ENCODE measurements around the gene EDC3. TPM values are rescaled to one million over a fixed set of nuclear protein-coding genes. Genes with fewer than 3 reads are reported as not detected.

Gene EDC3
- polyA plus RNA-seq, 1 of the 3 experiments (the other 2 are of a cell fraction) = 34.9 TPM

DNA sequence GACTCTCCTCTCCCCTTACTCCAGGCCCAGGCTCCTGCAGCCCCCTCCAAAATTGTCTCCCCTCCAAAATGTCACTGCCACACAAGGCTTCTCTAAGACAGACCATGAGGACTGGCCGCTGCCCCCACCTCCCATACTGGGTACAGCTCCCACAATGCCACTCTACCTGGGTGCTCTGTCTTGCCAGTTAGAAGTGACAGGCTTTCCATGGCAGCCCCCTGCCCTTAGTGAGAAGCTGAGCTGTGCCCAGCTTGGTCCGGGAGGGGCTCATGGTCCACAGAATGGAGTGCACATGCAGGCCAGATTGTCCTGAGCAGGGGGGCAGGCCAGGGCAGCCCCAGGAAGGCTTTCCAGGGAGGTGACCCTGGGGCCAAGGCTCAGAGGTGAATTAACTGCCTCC is 83.1 kb downstream of the EDC3 start:
- POLR2A ChIA-PET = interaction anchor here (0.6 to 3.7 kb wide), 4 partner anchors 13 to 233 kb away, joined by 3 to 23 read pairs (median 4); no protein-coding TSS in a partner anchor
- peaks cover 17% of the 10 kb centered on the region for H4K20me1 ChIP-seq (ENCODE audit: insufficient read depth)
- WGBS (ENCODE audit: low lambda C conversion rate) = 58% methylated on average over 2 of the region's 2 CpGs

More for the DNA sequence above, 83.1 kb downstream of the EDC3 start:
- no peak overlapping the region for H3K9ac ChIP-seq
- TF ChIP-seq, protein P1, sequence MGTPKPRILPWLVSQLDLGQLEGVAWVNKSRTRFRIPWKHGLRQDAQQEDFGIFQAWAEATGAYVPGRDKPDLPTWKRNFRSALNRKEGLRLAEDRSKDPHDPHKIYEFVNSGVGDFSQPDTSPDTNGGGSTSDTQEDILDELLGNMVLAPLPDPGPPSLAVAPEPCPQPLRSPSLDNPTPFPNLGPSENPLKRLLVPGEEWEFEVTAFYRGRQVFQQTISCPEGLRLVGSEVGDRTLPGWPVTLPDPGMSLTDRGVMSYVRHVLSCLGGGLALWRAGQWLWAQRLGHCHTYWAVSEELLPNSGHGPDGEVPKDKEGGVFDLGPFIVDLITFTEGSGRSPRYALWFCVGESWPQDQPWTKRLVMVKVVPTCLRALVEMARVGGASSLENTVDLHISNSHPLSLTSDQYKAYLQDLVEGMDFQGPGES (IDR thresholded peaks at IDR 0.05; ENCODE audit: low read depth, low read length) = no peak
- TF ChIP-seq MAX (IDR thresholded peaks at IDR 0.05; ENCODE audit: low read depth) = no peak
- TF ChIP-seq, protein P2, sequence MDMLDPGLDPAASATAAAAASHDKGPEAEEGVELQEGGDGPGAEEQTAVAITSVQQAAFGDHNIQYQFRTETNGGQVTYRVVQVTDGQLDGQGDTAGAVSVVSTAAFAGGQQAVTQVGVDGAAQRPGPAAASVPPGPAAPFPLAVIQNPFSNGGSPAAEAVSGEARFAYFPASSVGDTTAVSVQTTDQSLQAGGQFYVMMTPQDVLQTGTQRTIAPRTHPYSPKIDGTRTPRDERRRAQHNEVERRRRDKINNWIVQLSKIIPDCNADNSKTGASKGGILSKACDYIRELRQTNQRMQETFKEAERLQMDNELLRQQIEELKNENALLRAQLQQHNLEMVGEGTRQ (IDR thresholded peaks at IDR 0.05; ENCODE audit: borderline replicate concordance, low read depth, low read length) = no peak
- no peak for TF ChIP-seq ELF1 (IDR thresholded peaks at IDR 0.05)
- no peak for TF ChIP-seq EP300 (IDR thresholded peaks at IDR 0.05; ENCODE audit: borderline replicate concordance in 1 of 2, low read depth in 1 of 2, low read length in 1 of 2)
- no peak for TF ChIP-seq RCOR1 (IDR thresholded peaks at IDR 0.05; ENCODE audit: low read length)
- TF ChIP-seq GABPA (IDR thresholded peaks at IDR 0.05; ENCODE audit: low read depth) = no peak
- TF ChIP-seq, protein P3, sequence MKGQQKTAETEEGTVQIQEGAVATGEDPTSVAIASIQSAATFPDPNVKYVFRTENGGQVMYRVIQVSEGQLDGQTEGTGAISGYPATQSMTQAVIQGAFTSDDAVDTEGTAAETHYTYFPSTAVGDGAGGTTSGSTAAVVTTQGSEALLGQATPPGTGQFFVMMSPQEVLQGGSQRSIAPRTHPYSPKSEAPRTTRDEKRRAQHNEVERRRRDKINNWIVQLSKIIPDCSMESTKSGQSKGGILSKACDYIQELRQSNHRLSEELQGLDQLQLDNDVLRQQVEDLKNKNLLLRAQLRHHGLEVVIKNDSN (IDR thresholded peaks at IDR 0.05; ENCODE audit: borderline replicate concordance, low read depth) = no peak
- TF ChIP-seq, protein P4, sequence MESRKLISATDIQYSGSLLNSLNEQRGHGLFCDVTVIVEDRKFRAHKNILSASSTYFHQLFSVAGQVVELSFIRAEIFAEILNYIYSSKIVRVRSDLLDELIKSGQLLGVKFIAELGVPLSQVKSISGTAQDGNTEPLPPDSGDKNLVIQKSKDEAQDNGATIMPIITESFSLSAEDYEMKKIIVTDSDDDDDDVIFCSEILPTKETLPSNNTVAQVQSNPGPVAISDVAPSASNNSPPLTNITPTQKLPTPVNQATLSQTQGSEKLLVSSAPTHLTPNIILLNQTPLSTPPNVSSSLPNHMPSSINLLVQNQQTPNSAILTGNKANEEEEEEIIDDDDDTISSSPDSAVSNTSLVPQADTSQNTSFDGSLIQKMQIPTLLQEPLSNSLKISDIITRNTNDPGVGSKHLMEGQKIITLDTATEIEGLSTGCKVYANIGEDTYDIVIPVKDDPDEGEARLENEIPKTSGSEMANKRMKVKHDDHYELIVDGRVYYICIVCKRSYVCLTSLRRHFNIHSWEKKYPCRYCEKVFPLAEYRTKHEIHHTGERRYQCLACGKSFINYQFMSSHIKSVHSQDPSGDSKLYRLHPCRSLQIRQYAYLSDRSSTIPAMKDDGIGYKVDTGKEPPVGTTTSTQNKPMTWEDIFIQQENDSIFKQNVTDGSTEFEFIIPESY (IDR thresholded peaks at IDR 0.05; ENCODE audit: borderline replicate concordance, low read depth) = no peak
- no peak for TF ChIP-seq MEF2A (IDR thresholded peaks at IDR 0.05; ENCODE audit: borderline replicate concordance, low read depth)
- TF ChIP-seq RAD21 (IDR thresholded peaks at IDR 0.05; ENCODE audit: low read length) = no peak
- TF ChIP-seq YY1 (IDR thresholded peaks at IDR 0.05; ENCODE audit: low read depth) = no peak
- TF ChIP-seq FOXJ3 (CRISPR knock-in tag; IDR thresholded peaks at IDR 0.05) = no peak
- no peak for TF ChIP-seq CHD2 (IDR thresholded peaks at IDR 0.05; ENCODE audit: low read length, partially characterized antibody)
- TF ChIP-seq TAF1 (IDR thresholded peaks at IDR 0.05; ENCODE audit: borderline replicate concordance, low read depth, low read length) = no peak
- no peaks in the 10 kb centered on the region for H3K27me3 ChIP-seq (ENCODE audit: insufficient read depth)
- no peaks in the 10 kb centered on the region for H3K9me3 ChIP-seq
- H3F3A ChIP-seq (replicated peaks; ENCODE audit: insufficient read depth) = peaks cover 11% of the 10 kb centered on the region
- no peaks in the 10 kb centered on the region for H3K9me2 ChIP-seq
- peaks cover 0 to 47% of the 10 kb centered on the region in 2 experiments; a peak in 2 of 4 replicates for H3K4me1 ChIP-seq (ENCODE audit: control insufficient read depth in 1 of 2, insufficient read depth in 2 of 2, low read depth in 1 of 2, low read length in 1 of 2)
- H3K79me2 ChIP-seq (ENCODE audit: insufficient read depth) = peaks cover 30% of the 10 kb centered on the region
- CTCF ChIA-PET = interaction anchor here (1.0 to 39.4 kb wide), 7 partner anchors 9 to 160 kb away, joined by 3 to 1109 read pairs (median 4); partner anchors contain the start of gene CSK
- no peaks in the 10 kb centered on the region for H3K36me3 ChIP-seq (replicated peaks in 1 of 2; ENCODE audit: control insufficient read depth in 1 of 2, insufficient read depth in 2 of 2, low read length in 1 of 2)
- no peak for DNase-seq
- no peak overlapping the region for H3K4me3 ChIP-seq (ENCODE audit: low read depth in 2 of 2, low read length in 1 of 2)
- H3K4me2 ChIP-seq = no peak overlapping the region
- H3K27ac ChIP-seq (ENCODE audit: low read depth in 2 of 2, low read length in 1 of 2) = no peak overlapping the region
- no peak overlapping the region for H2AFZ ChIP-seq (ENCODE audit: low read depth)
